ENCODE data around the gene SMIM7.

The SMIM7 gene

DNA sequence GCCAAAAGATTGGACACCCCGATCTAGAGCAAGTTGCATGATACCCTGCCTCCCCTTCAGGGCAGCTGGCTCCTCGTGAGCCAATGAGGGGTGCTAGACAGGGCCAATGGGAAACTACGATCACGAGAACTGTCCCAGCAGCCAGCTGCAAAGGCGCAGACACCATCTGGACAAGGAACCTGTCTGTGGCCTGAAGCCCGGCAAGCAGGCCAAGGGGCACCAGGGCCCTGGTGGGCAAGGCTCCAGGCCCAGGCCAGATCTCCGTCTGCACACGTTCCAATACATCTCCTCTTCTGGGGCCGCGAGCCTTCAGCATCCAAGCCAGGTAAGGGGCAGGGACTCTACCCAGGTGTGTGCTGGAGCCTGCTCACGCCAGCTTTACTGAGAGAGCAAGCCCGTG, 52.1 kb downstream of the SMIM7 start:
- no peak for DNase-seq
- H3K27me3 ChIP-seq (ENCODE audit: insufficient read depth, low read length, poor library complexity), result no peaks in the 10 kb centered on the region
- no peaks in the 10 kb centered on the region for H3K4me1 ChIP-seq (ENCODE audit: insufficient read depth, low read length)
- H3K4me3 ChIP-seq (ENCODE audit: low read depth in 1 of 2, low read length in 2 of 2), result no peak overlapping the region
- ATAC-seq (ENCODE audit: insufficient read depth, low read depth), result no peak
- H3K36me3 ChIP-seq (ENCODE audit: insufficient read depth, low read length), result peaks cover 5% of the 10 kb centered on the region; the same call in 1 of the 2 replicates
- H4K20me1 ChIP-seq (ENCODE audit: insufficient read depth, low read length), result peaks cover 86% of the 10 kb centered on the region
- no peaks in the 10 kb centered on the region for H3K9me3 ChIP-seq (ENCODE audit: insufficient read depth, low read length, severe bottlenecking)
- H2AFZ ChIP-seq (ENCODE audit: low read depth, low read length), result no peak overlapping the region
- peaks cover 99% of the 10 kb centered on the region for H3K79me2 ChIP-seq (ENCODE audit: insufficient read depth, low read length)
- TF ChIP-seq, protein P1, sequence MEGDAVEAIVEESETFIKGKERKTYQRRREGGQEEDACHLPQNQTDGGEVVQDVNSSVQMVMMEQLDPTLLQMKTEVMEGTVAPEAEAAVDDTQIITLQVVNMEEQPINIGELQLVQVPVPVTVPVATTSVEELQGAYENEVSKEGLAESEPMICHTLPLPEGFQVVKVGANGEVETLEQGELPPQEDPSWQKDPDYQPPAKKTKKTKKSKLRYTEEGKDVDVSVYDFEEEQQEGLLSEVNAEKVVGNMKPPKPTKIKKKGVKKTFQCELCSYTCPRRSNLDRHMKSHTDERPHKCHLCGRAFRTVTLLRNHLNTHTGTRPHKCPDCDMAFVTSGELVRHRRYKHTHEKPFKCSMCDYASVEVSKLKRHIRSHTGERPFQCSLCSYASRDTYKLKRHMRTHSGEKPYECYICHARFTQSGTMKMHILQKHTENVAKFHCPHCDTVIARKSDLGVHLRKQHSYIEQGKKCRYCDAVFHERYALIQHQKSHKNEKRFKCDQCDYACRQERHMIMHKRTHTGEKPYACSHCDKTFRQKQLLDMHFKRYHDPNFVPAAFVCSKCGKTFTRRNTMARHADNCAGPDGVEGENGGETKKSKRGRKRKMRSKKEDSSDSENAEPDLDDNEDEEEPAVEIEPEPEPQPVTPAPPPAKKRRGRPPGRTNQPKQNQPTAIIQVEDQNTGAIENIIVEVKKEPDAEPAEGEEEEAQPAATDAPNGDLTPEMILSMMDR (IDR thresholded peaks at IDR 0.05; ENCODE audit: borderline replicate concordance, extremely low read depth, low read length, poor library complexity, severe bottlenecking), result no peak
- no peak for TF ChIP-seq EZH2 (IDR thresholded peaks at IDR 0.05; ENCODE audit: borderline replicate concordance, low read depth, low read length, severe bottlenecking)
- H3K9ac ChIP-seq (ENCODE audit: low read depth, low read length), result no peak overlapping the region
- no peak overlapping the region for H3K4me2 ChIP-seq (ENCODE audit: insufficient read depth, low read length)
- H3K27ac ChIP-seq (ENCODE audit: low read length), result no peak overlapping the region

- Histone ChIP-seq H3K27me3 (ENCODE audit: insufficient read depth, low read length, poor library complexity) (no peaks in the 10 kb centered on the region), H3K4me2 (ENCODE audit: insufficient read depth, low read length) (no peak overlapping the region), H4K20me1 (ENCODE audit: insufficient read depth, low read length) (peaks cover 84% of the 10 kb centered on the region), H3K9me3 (ENCODE audit: insufficient read depth, low read length, severe bottlenecking) (no peaks in the 10 kb centered on the region), H3K4me1 (ENCODE audit: insufficient read depth, low read length) (no peaks in the 10 kb centered on the region), H3K9ac (ENCODE audit: low read depth, low read length) (no peak overlapping the region), H3K36me3 (ENCODE audit: insufficient read depth, low read length) (peaks cover 5% of the 10 kb centered on the region; the same call in 1 of the 2 replicates), H3K4me3 (ENCODE audit: low read depth in 1 of 2, low read length in 2 of 2) (no peak overlapping the region), H2AFZ (ENCODE audit: low read depth, low read length) (no peak overlapping the region), H3K27ac (ENCODE audit: low read length) (no peak overlapping the region; the same call in 1 of the 2 replicates), H3K79me2 (ENCODE audit: insufficient read depth, low read length) (peaks cover 99% of the 10 kb centered on the region)
- ATAC-seq (ENCODE audit: insufficient read depth, low read depth), result no peak
- no peak for TF ChIP-seq EZH2 (IDR thresholded peaks at IDR 0.05; ENCODE audit: borderline replicate concordance, low read depth, low read length, severe bottlenecking)
- TF ChIP-seq, protein P1 (IDR thresholded peaks at IDR 0.05; ENCODE audit: borderline replicate concordance, extremely low read depth, low read length, poor library complexity, severe bottlenecking), result no peak
- no peak for DNase-seq
These were observed 54.4 kb downstream of the SMIM7 start for GRCh38 chr19:16605553-16605994.

DNA sequence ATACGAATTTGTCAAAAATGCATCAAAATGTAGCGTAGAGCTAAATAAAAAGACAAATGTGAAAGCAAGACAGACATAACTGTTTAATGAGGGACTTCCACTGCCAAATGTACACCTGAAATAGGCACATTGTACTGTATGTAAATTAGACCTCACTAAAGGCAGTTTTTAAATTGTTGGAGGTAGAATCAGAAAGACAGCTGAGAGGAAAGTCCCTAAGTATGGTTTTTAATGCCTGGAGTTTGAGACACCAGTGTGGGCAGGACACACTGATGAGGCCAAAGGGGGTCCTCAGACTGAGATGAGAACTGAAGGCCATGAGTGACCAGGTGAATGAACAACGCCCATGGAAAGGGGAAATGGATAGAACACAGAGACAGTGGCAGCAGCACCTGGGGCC, 54.8 kb downstream of the SMIM7 start:
- Histone ChIP-seq H2AFZ (ENCODE audit: low read depth, low read length) (no peak overlapping the region), H3K27ac (ENCODE audit: low read length) (no peak overlapping the region), H4K20me1 (ENCODE audit: insufficient read depth, low read length) (peaks cover 87% of the 10 kb centered on the region), H3K27me3 (ENCODE audit: insufficient read depth, low read length, poor library complexity) (no peaks in the 10 kb centered on the region), H3K4me2 (ENCODE audit: insufficient read depth, low read length) (no peak overlapping the region), H3K79me2 (ENCODE audit: insufficient read depth, low read length) (peaks cover 99% of the 10 kb centered on the region), H3K4me1 (ENCODE audit: insufficient read depth, low read length) (no peaks in the 10 kb centered on the region), H3K9ac (ENCODE audit: low read depth, low read length) (no peak overlapping the region), H3K4me3 (ENCODE audit: low read depth in 1 of 2, low read length in 2 of 2) (no peak overlapping the region), H3K9me3 (ENCODE audit: insufficient read depth, low read length, severe bottlenecking) (no peaks in the 10 kb centered on the region), H3K36me3 (ENCODE audit: insufficient read depth, low read length) (peaks cover 5% of the 10 kb centered on the region; the same call in 1 of the 2 replicates)
- TF ChIP-seq, protein P1 (IDR thresholded peaks at IDR 0.05; ENCODE audit: borderline replicate concordance, extremely low read depth, low read length, poor library complexity, severe bottlenecking), result no peak
- TF ChIP-seq EZH2 (IDR thresholded peaks at IDR 0.05; ENCODE audit: borderline replicate concordance, low read depth, low read length, severe bottlenecking), result no peak
- ATAC-seq (ENCODE audit: insufficient read depth, low read depth) (no peak), DNase-seq (no peak)

All from DND-41 (cell line).